GM23338 (cell line): ENCODE results near the gene HIVEP1. TPM values are rescaled to one million over a fixed set of nuclear protein-coding genes. Genes with fewer than 3 reads are reported as not detected.

ENCODE experiments used
- ATAC-seq: fragments of 200-7000 bp; cut with Tn5 transposase; 3 replicates; pipeline ENCODE4 v1.9.1; 2020
- DNase-seq: peaks from one replicate; pipeline ENCODE4 v3.0.0-alpha.2; 2015; ENCODE audit warnings: low spot score
- H2AFZ ChIP-seq: fragments of 200-600 bp; sonication (generic); 2 replicates; pipeline ENCODE4 v1.8.0; 2016; ENCODE audit warnings: antibody characterized with exemption, mild to moderate bottlenecking, moderate library complexity
- H3F3A ChIP-seq: fragments of 200-600 bp; sonication (generic); replicated peaks from 2 replicates; pipeline ENCODE4 v1.8.0; 2017; ENCODE audit warnings: antibody characterized with exemption, mixed run types, low read depth
- H3K27ac ChIP-seq: fragments of 200-600 bp; sonication (generic); 2 replicates; pipeline ENCODE4 v1.6.1; 2016; ENCODE audit warnings: low read depth
- H3K27me3 ChIP-seq: fragments of 200-600 bp; sonication (generic); 2 replicates; pipeline ENCODE4 v1.8.0; 2016; ENCODE audit warnings: mild to moderate bottlenecking, mixed run types, moderate library complexity; ENCODE audit not compliant: insufficient read depth
- H3K36me3 ChIP-seq: fragments of 200-600 bp; sonication (generic); 2 replicates; pipeline ENCODE4 v1.8.0; 2016; ENCODE audit warnings: mild to moderate bottlenecking; ENCODE audit not compliant: insufficient read depth
- H3K4me1 ChIP-seq: fragments of 200-600 bp; sonication (generic); 2 replicates; pipeline ENCODE4 v1.8.0; 2016; ENCODE audit warnings: mild to moderate bottlenecking, moderate library complexity; ENCODE audit not compliant: insufficient read depth
- H3K4me2 ChIP-seq: fragments of 200-600 bp; sonication (generic); 2 replicates; pipeline ENCODE4 v1.7.1; 2017; ENCODE audit warnings: mixed run types
- H3K4me3 ChIP-seq: fragments of 200-600 bp; sonication (generic); 2 replicates; pipeline ENCODE4 v1.6.1; 2016; ENCODE audit warnings: mixed run types
- H3K79me2 ChIP-seq: fragments of 200-600 bp; sonication (generic); replicated peaks from 2 replicates; pipeline ENCODE4 v1.8.0; 2017; ENCODE audit warnings: mild to moderate bottlenecking; ENCODE audit not compliant: insufficient read depth
- H3K9me2 ChIP-seq: fragments of 200-600 bp; sonication (generic); 2 replicates; pipeline ENCODE4 v1.8.0; 2017; ENCODE audit not compliant: insufficient read depth
- H4K20me1 ChIP-seq: fragments of 200-600 bp; sonication (generic); replicated peaks from 2 replicates; pipeline ENCODE4 v1.8.0; 2017; ENCODE audit warnings: mild to moderate bottlenecking; ENCODE audit not compliant: insufficient read depth
- H3K27ac Mint-ChIP-seq: 2 replicates; pipeline ENCODE4 v1.8.0; 2020; ENCODE audit warnings: inconsistent platforms, mild to moderate bottlenecking, moderate library complexity, mixed read lengths
- H3K27me3 Mint-ChIP-seq: 3 replicates; pipeline ENCODE4 v1.8.0; 2022; ENCODE audit warnings: low read depth, mild to moderate bottlenecking, moderate library complexity, mixed read lengths, inconsistent platforms; ENCODE audit not compliant: insufficient read depth, poor library complexity
- H3K36me3 Mint-ChIP-seq: 3 replicates; pipeline ENCODE4 v1.8.0; 2021; ENCODE audit warnings: low read depth, mild to moderate bottlenecking, inconsistent platforms, moderate library complexity, mixed read lengths
- H3K4me1 Mint-ChIP-seq: 3 replicates; pipeline ENCODE4 v1.8.0; 2020; ENCODE audit warnings: mild to moderate bottlenecking, inconsistent platforms, mixed read lengths
- H3K4me3 Mint-ChIP-seq: 3 replicates; pipeline ENCODE4 v1.8.0; 2021; ENCODE audit warnings: moderate library complexity, mild to moderate bottlenecking, inconsistent platforms, mixed read lengths
- H3K9me3 Mint-ChIP-seq: 3 replicates; pipeline ENCODE4 v1.8.0; 2020; ENCODE audit warnings: moderate library complexity, mild to moderate bottlenecking, inconsistent platforms, mixed read lengths
- CREB1 ChIP-seq: fragments of 250-450 bp; sonication (Bioruptor Pico); IDR thresholded peaks from 2 replicates; pipeline ENCODE4 v1.5.0; 2020; ENCODE audit warnings: low read depth, mild to moderate bottlenecking, moderate library complexity
- JUNB ChIP-seq: IDR thresholded peaks from one replicate; pipeline ENCODE4 v1.6.1; 2016; ENCODE audit warnings: antibody characterized with exemption; ENCODE audit not compliant: unreplicated experiment
- POLR2AphosphoS5 ChIP-seq: IDR thresholded peaks from 2 replicates; pipeline ENCODE4 v1.6.1; 2016; ENCODE audit warnings: antibody characterized with exemption, low read depth
- polyA plus RNA-seq: library from polyadenylated mRNA; unstranded; fragments of >200 nt; fragmentation: Nextera tagmentation; extraction: Ambion mirVana; gene quantifications from 2 replicates; pipeline ENCODE4 v1.2.1, GENCODE V29; 2016
- total RNA-seq: library from RNA; depleted of rRNA; stranded (reverse); fragments of >200 nt; shearing (Covaris generic); gene quantifications from 2 replicates; pipeline ENCODE4 v1.2.3, GENCODE V29; 2014
- TF ChIP-seq, protein P1 (sequence below): IDR thresholded peaks from 2 replicates; pipeline ENCODE4 v1.6.1; 2016; ENCODE audit warnings: antibody characterized with exemption
- TF ChIP-seq, protein P2 (sequence below): fragments of 250-450 bp; sonication (Bioruptor Pico); IDR thresholded peaks from 2 replicates; pipeline ENCODE4 v1.5.0; 2020; ENCODE audit warnings: mild to moderate bottlenecking, moderate library complexity
- TF ChIP-seq, protein P3 (sequence below): IDR thresholded peaks from one replicate; pipeline ENCODE4 v1.6.1; 2018; ENCODE audit warnings: antibody characterized with exemption; ENCODE audit not compliant: unreplicated experiment

The HIVEP1 gene
- total and polyA plus RNA-seq, 2 experiments from 2014 or later: 10.1 to 21.7 TPM

DNA sequence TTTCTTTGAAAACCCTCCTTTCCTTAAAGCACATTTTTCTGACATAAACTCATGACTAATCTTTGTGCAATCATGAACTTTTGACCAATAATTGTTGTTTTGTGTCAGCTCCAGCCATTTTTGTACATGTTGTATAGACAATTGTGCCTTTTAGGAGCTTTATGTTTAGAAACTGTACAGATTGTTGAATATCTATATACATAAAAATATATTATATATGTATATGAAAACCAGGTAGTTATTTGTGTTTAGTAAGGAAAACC, 152.3 kb downstream of the HIVEP1 start:
- no peaks in the 10 kb centered on the region; the same call in 1 of the 2 replicates for H4K20me1 ChIP-seq
- H3F3A ChIP-seq: no peaks in the 10 kb centered on the region
- no peaks in the 10 kb centered on the region for H3K4me1 ChIP-seq
- H2AFZ ChIP-seq: no peak overlapping the region
- Mint-ChIP-seq H3K27ac (no peak overlapping the region), H3K4me3 (no peak overlapping the region), H3K27me3 (peaks cover 2% of the 10 kb centered on the region), H3K4me1 (peaks cover under 1% of the 10 kb centered on the region; the same call in 2 of the 3 replicates), H3K9me3 (no peaks in the 10 kb centered on the region), H3K36me3 (peaks cover 31% of the 10 kb centered on the region)
- no peak for TF ChIP-seq JUNB
- no peak for TF ChIP-seq POLR2AphosphoS5
- TF ChIP-seq, protein P1, sequence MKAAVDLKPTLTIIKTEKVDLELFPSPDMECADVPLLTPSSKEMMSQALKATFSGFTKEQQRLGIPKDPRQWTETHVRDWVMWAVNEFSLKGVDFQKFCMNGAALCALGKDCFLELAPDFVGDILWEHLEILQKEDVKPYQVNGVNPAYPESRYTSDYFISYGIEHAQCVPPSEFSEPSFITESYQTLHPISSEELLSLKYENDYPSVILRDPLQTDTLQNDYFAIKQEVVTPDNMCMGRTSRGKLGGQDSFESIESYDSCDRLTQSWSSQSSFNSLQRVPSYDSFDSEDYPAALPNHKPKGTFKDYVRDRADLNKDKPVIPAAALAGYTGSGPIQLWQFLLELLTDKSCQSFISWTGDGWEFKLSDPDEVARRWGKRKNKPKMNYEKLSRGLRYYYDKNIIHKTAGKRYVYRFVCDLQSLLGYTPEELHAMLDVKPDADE: no peak
- TF ChIP-seq, protein P2, sequence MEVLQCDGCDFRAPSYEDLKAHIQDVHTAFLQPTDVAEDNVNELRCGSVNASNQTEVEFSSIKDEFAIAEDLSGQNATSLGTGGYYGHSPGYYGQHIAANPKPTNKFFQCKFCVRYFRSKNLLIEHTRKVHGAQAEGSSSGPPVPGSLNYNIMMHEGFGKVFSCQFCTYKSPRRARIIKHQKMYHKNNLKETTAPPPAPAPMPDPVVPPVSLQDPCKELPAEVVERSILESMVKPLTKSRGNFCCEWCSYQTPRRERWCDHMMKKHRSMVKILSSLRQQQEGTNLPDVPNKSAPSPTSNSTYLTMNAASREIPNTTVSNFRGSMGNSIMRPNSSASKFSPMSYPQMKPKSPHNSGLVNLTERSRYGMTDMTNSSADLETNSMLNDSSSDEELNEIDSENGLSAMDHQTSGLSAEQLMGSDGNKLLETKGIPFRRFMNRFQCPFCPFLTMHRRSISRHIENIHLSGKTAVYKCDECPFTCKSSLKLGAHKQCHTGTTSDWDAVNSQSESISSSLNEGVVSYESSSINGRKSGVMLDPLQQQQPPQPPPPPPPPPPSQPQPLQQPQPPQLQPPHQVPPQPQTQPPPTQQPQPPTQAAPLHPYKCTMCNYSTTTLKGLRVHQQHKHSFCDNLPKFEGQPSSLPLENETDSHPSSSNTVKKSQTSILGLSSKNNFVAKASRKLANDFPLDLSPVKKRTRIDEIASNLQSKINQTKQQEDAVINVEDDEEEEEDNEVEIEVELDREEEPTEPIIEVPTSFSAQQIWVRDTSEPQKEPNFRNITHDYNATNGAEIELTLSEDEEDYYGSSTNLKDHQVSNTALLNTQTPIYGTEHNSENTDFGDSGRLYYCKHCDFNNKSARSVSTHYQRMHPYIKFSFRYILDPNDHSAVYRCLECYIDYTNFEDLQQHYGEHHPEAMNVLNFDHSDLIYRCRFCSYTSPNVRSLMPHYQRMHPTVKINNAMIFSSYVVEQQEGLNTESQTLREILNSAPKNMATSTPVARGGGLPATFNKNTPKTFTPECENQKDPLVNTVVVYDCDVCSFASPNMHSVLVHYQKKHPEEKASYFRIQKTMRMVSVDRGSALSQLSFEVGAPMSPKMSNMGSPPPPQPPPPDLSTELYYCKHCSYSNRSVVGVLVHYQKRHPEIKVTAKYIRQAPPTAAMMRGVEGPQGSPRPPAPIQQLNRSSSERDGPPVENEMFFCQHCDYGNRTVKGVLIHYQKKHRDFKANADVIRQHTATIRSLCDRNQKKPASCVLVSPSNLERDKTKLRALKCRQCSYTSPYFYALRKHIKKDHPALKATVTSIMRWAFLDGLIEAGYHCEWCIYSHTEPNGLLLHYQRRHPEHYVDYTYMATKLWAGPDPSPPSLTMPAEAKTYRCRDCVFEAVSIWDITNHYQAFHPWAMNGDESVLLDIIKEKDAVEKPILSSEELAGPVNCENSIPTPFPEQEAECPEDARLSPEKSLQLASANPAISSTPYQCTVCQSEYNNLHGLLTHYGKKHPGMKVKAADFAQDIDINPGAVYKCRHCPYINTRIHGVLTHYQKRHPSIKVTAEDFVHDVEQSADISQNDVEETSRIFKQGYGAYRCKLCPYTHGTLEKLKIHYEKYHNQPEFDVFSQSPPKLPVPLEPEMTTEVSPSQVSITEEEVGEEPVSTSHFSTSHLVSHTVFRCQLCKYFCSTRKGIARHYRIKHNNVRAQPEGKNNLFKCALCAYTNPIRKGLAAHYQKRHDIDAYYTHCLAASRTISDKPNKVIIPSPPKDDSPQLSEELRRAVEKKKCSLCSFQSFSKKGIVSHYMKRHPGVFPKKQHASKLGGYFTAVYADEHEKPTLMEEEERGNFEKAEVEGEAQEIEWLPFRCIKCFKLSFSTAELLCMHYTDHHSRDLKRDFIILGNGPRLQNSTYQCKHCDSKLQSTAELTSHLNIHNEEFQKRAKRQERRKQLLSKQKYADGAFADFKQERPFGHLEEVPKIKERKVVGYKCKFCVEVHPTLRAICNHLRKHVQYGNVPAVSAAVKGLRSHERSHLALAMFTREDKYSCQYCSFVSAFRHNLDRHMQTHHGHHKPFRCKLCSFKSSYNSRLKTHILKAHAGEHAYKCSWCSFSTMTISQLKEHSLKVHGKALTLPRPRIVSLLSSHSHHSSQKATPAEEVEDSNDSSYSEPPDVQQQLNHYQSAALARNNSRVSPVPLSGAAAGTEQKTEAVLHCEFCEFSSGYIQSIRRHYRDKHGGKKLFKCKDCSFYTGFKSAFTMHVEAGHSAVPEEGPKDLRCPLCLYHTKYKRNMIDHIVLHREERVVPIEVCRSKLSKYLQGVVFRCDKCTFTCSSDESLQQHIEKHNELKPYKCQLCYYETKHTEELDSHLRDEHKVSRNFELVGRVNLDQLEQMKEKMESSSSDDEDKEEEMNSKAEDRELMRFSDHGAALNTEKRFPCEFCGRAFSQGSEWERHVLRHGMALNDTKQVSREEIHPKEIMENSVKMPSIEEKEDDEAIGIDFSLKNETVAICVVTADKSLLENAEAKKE (CRISPR knock-in tag): no peak
- TF ChIP-seq CREB1 (CRISPR knock-in tag): no peak
- H3K79me2 ChIP-seq: no peaks in the 10 kb centered on the region
- H3K9me2 ChIP-seq: no peaks in the 10 kb centered on the region
- ATAC-seq (no peak), DNase-seq (no peak)
- no peak overlapping the region for H3K4me2 ChIP-seq
- no peaks in the 10 kb centered on the region for H3K27me3 ChIP-seq
- H3K36me3 ChIP-seq: no peaks in the 10 kb centered on the region
- H3K4me3 ChIP-seq: no peak overlapping the region
- H3K27ac ChIP-seq: no peak overlapping the region

DNA sequence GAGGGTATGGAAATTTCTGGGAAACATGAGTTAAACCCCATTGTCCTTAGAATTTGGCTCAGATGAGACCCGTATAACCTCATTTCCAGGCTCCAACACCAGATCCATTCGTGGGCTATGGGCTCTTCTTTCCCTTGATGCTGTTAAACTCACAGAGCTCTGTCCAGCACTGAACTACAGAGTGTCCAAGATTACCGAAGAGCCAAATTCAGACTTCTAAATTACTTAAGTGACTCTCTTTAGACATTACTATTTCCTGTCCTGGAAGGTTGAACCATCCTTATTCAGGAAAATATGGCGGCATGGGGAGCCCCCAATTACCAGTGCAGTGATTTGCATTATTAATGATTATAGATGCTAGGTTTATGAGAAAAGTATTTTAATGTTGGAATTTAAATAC, 153.2 kb downstream of the HIVEP1 start:
- no peaks in the 10 kb centered on the region; the same call in 1 of the 2 replicates for H4K20me1 ChIP-seq
- H3K9me3 Mint-ChIP-seq: no peaks in the 10 kb centered on the region
- peaks cover 31% of the 10 kb centered on the region for H3K36me3 Mint-ChIP-seq
- peaks cover 10% of the 10 kb centered on the region for H3K27me3 Mint-ChIP-seq
- H3K27me3 ChIP-seq: no peaks in the 10 kb centered on the region
- H3K27ac ChIP-seq: no peak overlapping the region
- H3K27ac Mint-ChIP-seq: no peak overlapping the region
- no peaks in the 10 kb centered on the region for H3K79me2 ChIP-seq
- DNase-seq (no peak), ATAC-seq (no peak)
- no peak overlapping the region for H3K4me2 ChIP-seq
- peaks cover 5% of the 10 kb centered on the region for H3K4me1 Mint-ChIP-seq
- no peaks in the 10 kb centered on the region for H3F3A ChIP-seq
- TF ChIP-seq, protein P3, sequence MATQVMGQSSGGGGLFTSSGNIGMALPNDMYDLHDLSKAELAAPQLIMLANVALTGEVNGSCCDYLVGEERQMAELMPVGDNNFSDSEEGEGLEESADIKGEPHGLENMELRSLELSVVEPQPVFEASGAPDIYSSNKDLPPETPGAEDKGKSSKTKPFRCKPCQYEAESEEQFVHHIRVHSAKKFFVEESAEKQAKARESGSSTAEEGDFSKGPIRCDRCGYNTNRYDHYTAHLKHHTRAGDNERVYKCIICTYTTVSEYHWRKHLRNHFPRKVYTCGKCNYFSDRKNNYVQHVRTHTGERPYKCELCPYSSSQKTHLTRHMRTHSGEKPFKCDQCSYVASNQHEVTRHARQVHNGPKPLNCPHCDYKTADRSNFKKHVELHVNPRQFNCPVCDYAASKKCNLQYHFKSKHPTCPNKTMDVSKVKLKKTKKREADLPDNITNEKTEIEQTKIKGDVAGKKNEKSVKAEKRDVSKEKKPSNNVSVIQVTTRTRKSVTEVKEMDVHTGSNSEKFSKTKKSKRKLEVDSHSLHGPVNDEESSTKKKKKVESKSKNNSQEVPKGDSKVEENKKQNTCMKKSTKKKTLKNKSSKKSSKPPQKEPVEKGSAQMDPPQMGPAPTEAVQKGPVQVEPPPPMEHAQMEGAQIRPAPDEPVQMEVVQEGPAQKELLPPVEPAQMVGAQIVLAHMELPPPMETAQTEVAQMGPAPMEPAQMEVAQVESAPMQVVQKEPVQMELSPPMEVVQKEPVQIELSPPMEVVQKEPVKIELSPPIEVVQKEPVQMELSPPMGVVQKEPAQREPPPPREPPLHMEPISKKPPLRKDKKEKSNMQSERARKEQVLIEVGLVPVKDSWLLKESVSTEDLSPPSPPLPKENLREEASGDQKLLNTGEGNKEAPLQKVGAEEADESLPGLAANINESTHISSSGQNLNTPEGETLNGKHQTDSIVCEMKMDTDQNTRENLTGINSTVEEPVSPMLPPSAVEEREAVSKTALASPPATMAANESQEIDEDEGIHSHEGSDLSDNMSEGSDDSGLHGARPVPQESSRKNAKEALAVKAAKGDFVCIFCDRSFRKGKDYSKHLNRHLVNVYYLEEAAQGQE: no peak
- H3K4me3 Mint-ChIP-seq: no peak overlapping the region
- H3K4me1 ChIP-seq: peaks cover 4% of the 10 kb centered on the region; the same call in 1 of the 2 replicates
- H2AFZ ChIP-seq: no peak overlapping the region
- H3K36me3 ChIP-seq: no peaks in the 10 kb centered on the region
- H3K9me2 ChIP-seq: no peaks in the 10 kb centered on the region
- H3K4me3 ChIP-seq: no peak overlapping the region
